HG02763 (cell line): Measurements from ENCODE around the gene PPM1L.

Experiments
- ATAC-seq: cut with Tn5 transposase; IDR thresholded peaks from one replicate; pipeline ENCODE4 v1.9.1; 2021; ENCODE audit warnings: mild to moderate bottlenecking, moderate library complexity; ENCODE audit not compliant: unreplicated experiment

Gene PPM1L

DNA sequence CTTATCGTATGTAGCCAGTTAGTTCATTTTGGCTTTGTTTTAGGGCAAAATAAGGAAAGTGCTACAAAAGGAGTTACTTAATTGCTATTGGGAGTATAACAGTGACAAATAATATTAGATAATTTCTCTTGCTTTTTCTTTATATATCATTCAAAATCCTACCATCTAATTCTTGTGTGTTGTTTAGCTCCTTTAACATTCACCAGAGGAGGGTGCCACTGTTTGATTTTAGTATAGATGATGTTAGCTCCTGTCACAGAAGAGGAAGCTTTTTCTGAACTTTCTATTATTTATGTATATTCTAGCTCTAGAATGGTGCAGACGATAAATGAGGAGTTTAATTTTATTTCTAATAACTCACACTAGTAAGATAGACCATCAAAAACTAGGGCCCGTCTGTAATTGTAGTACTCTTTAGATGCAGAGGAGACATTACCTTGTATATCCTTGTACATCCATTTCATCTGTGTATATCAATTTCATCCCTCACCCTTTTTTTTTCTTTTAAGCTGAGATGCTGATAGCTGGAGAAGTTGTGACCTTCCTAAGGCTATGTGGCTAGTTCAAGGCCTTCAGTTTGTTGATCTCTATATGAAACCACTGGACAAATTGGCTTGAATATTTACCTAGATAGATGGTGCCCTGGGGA lies 3.0 kb downstream of the PPM1L start:
- ATAC-seq: no peak

- ATAC-seq: no peak
These were observed 7.0 kb downstream of the PPM1L start for GRCh38 chr3:160763073-160763472.

GRCh38 chr3:160765211-160765610 lies 9.2 kb downstream of the PPM1L start:
- no peak for ATAC-seq

GRCh38 chr3:160768031-160768430 lies 12.0 kb downstream of the PPM1L start:
- ATAC-seq: no peak

GRCh38 chr3:160768918-160769317 lies 12.9 kb downstream of the PPM1L start:
- ATAC-seq: no peak

DNA sequence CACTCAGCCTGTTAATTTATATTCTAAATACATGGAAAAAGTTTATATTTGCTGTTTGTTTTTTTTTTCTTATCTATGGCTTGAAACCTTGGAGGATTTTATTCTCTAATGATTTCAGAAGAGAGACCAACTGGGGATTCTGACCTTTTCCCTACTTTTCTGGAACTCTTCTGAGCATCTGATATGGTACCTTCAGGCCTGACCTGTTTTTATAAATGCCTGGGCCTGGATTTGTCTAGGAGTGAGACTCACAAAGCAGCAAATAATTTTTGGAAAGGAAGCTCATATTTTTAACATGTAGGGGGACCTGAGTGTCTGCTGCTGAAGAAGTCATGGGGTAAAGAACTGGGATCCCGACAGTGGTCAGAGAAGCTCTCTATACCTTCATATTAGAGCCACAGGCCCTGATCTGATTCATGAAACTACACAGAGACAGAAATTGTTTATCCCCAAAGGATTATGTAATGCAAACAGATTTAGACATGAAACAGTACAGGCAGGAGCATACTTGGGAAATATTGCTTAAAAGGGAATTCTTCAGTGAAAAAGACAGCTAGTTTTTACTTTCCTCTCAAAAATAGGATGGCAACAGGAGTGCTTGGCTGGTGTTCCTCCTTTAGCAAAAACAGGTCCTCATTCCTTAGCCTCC lies 15.9 kb downstream of the PPM1L start:
- no peak for ATAC-seq

DNA sequence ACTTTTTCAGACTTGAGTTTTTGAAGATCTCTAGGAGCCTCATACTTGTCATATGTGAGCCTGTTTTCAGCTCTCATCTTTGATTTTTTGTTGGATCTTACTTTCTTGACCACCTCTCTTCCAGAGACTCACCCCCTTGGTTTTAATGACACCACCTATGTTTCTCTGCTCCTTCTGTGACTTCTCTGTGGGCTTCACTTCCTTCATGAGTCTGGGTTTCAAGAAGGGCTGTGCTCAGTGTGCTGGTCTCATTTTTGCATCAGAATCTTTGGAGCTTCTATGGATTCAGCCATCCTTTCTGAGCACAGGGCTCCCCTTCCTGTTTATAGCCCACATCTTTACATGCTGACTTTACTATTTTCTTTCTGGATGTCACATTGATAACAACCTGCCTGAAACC lies 17.7 kb downstream of the PPM1L start:
- no peak for ATAC-seq

GRCh38 chr3:160774172-160774571 lies 18.1 kb downstream of the PPM1L start:
- no peak for ATAC-seq

DNA sequence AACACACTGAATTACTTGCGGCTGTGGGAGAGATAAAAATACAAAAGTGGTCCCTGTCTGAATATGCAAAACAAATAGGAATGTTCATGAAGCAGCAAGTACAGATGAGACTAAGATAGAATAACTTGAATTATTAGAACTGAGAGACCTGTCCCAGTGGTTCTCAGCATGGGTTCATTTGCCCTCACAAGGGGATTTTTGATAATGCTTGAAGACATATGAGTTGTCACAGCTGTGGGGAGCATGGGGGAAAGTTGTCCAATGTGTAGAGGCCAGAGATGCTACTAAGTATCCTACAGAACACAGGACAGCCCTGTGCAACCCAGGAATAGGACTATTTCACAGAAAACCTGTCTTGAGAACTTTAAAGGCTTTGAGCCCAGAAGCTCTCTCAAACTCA lies 22.4 kb downstream of the PPM1L start:
- ATAC-seq: no peak

GRCh38 chr3:160779040-160779439 lies 23.0 kb downstream of the PPM1L start:
- no peak for ATAC-seq

DNA sequence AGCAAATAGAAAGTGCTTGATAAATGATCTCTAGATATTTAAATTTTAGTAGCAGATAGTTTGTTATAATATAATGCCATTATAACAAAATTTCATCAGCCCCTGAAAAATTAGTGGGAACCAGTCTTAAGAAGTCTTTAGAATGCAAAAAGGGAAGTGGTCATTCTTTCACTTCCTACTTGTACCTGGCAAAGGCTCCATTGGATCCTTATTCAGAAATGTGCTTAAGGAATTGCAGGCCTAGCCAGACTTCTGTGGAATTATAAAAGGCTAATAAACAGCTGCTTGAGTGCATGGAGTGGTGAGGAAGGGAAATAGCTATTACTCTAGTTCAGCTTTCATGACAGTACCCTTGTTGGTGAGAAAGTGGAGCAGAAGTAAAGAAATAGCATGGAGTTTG lies 24.2 kb downstream of the PPM1L start:
- ATAC-seq: no peak

DNA sequence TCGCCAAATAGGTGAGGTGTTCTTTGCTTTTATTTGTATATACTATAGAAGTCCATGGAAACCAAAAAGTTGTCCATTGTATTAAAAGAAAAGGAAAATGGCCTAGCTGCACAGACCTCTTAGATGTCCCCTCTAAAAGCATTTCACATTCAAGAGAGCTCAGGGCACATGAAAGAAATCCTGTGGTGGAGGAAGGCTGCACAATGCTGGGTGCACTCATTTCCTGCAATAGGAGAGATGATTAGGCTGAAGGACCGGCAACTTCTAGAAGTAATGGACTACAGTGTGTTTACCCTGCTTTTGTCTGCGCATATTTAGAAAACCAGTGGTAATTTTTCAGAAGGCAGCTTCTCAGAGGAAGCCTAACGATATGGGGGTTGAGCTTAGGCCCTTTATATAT lies 25.4 kb downstream of the PPM1L start:
- no peak for ATAC-seq

GRCh38 chr3:160781863-160782262 lies 25.8 kb downstream of the PPM1L start:
- ATAC-seq: no peak

GRCh38 chr3:160784853-160785252 lies 28.8 kb downstream of the PPM1L start:
- no peak for ATAC-seq

GRCh38 chr3:160790726-160791125 lies 34.7 kb downstream of the PPM1L start:
- ATAC-seq: no peak

DNA sequence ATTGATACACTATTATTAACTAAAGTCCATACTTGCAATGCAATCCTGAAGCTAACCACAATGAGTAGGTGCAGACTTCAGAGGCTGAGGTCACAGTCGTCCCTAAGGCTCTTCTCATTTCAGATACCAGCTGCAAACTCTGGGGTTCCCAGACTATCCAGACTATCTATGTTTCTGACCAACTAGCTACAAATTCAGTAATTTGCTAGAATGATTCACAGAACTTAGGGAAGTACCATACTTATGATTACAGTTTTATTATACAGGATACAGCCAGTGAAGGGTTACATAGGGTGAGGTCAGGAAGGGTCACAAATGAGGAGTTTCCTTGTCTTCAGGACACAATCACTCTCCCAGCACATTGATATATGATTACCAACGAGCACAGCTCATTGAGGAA lies 36.5 kb downstream of the PPM1L start:
- ATAC-seq: no peak

GRCh38 chr3:160793722-160794252 lies 37.8 kb downstream of the PPM1L start:
- no peak for ATAC-seq

DNA sequence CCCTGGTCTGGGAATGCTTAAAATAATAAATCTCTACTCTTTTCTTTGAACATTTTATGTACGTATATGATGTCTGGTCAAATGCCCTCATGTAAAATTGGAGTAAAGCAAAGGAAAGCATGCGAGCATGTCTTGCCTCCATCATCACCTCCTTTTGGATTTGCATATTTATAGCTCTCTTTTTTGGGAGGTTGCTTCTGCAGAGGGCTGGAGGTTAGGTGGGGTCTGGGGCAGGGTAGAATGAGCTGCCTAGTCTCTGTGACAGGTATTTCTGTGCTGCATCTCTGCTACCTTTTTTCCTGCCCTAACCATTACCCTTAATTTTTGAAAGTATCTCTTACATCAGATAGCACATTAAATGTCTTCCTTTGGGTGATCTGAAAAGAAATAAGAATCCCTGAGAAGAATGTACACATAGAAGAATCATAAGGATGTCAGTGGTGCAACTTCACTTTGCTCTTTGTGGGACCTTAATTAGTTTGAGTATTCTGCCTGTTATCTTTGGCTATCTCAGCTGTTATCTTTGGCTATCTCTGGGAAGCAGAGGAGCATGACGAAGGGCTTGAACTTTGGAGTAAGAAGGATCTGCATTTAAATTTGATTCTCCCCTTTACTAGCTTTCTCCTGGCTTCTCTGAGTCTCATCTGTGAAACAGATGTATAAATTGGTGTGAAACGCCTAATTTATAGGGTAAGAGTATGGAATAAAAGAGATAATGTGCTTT lies 40.2 kb downstream of the PPM1L start:
- ATAC-seq: no peak

- no peak for ATAC-seq
These were observed 40.8 kb downstream of the PPM1L start for GRCh38 chr3:160796813-160797164.

GRCh38 chr3:160797356-160797755 lies 41.3 kb downstream of the PPM1L start:
- ATAC-seq: no peak

DNA sequence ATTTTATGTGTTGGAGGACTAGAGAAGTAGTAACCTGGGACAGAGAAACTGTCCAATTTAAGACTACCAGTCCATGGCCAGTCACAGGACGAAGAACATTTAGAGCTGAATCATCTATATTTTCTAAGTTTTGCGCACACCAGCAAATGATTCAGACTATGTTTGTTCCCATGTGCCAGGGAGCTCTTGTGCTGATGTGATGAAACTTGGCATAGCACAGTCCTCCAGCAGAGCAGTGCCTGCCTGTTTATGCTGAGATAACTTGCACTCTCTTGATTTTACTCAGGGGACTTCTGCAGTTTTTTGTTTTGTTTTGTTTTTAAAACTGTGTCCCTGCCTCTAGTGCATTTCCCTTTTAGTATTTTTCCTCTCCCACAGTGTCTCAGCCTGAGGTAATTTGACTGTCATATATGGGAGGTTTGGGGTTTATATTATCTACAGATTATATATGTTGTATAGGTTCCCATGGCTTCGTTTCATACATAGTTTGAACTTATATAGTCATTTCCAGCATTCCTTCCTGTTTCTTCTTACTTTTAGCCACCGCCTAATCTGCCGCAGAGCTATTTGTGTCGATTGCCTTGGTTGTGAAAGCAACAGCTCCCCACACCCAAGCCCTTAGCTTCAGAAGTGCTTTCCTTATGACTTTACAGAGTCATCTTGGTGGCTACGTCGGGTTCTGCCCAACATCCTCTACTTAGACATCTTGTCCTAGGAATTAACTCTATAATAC lies 45.5 kb downstream of the PPM1L start:
- ATAC-seq: peak; percentile 82
